B cell (primary cell): ENCODE results near the gene NFKBIA. TPM values are rescaled to one million over a fixed set of nuclear protein-coding genes. Genes with fewer than 3 reads are reported as not detected.

Experiments used
- ATAC-seq: fragments of 200-7000 bp; cut with Tn5 transposase; one replicate; pipeline ENCODE4 v1.10.0; 2021; ENCODE audit warnings: low read depth, mild to moderate bottlenecking, moderate number of reproducible peaks, moderate library complexity
- CTCF ChIA-PET: fragments of 350-600 bp; sonication (Branson Sonifier 250); formaldehyde crosslinking; loops from one replicate; lab custom pipeline; 2021; ENCODE audit warnings: antibody characterized with exemption, inconsistent platforms; lab: Charles Lee
- POLR2A ChIA-PET: fragments of 350-600 bp; sonication (Branson Sonifier 250); formaldehyde crosslinking; loops from one replicate; lab custom pipeline; 2021; ENCODE audit warnings: antibody characterized with exemption; lab: Charles Lee
- DNase-seq: peaks from one replicate; pipeline ENCODE4 v3.0.0; 2013
- H2AFZ ChIP-seq: 2 replicates; pipeline ENCODE4 v1.6.1; 2012; ENCODE audit warnings: mild to moderate bottlenecking, low read depth, low read length; ENCODE audit not compliant: insufficient read depth, poor library complexity, severe bottlenecking
- H3K27ac ChIP-seq, 2 donors: 1 replicate in 1 of 2; 2 replicates in 1 of 2; pipeline ENCODE4 v1.5.1; 2012 to 2013; ENCODE audit warnings: low read length in 2 of 2, mild to moderate bottlenecking in 2 of 2, moderate library complexity in 1 of 2
- H3K27me3 ChIP-seq, 4 experiments: fragments of 200-600 bp in 1 of 4; sonication (generic) in 1 of 4; replicated peaks in 1 of 4; 1 replicate in 2 of 4; 2 replicates in 2 of 4; pipeline versions ENCODE4 v1.6.1 to v1.7.0; 2013 to 2016; ENCODE audit warnings: low read length in 3 of 4, mild to moderate bottlenecking in 2 of 4, mixed read lengths in 1 of 4, moderate library complexity in 1 of 4; ENCODE audit not compliant: insufficient read depth in 4 of 4, control insufficient read depth in 3 of 4; ENCODE audit errors: control extremely low read depth in 1 of 4
- H3K36me3 ChIP-seq, 2 experiments: replicated peaks in 1 of 2; 1 replicate in 1 of 2; 2 replicates in 1 of 2; pipeline versions ENCODE4 v1.6.1 to v1.7.1; 2013; ENCODE audit warnings: low read length in 1 of 2; ENCODE audit not compliant: insufficient read depth in 2 of 2, control insufficient read depth in 1 of 2; ENCODE audit errors: control extremely low read depth in 1 of 2, extremely low read depth in 1 of 2
- H3K4me1 ChIP-seq, 2 donors: fragments of 200-600 bp in 1 of 2; sonication (generic) in 1 of 2; 1 replicate in 1 of 2; 2 replicates in 1 of 2; pipeline versions ENCODE4 v1.5.1 to v1.6.1; 2013 to 2017; ENCODE audit warnings: low read length in 2 of 2; ENCODE audit not compliant: control insufficient read depth in 2 of 2, insufficient read depth in 2 of 2
- H3K4me2 ChIP-seq: replicated peaks from 2 replicates; pipeline ENCODE3; 2012; ENCODE audit warnings: mild to moderate bottlenecking, low read depth, low read length; ENCODE audit not compliant: poor library complexity, severe bottlenecking
- H3K4me3 ChIP-seq, 5 experiments: fragments of 200-600 bp in 1 of 5; sonication (generic) in 1 of 5; 1 replicate in 3 of 5; 2 replicates in 2 of 5; pipeline versions ENCODE4 v1.5.1 to v1.7.0; 2011 to 2016; ENCODE audit warnings: low read length in 4 of 5, mild to moderate bottlenecking in 4 of 5, low read depth in 2 of 5, control low read depth in 1 of 5, moderate library complexity in 1 of 5; ENCODE audit not compliant: insufficient read depth in 1 of 5; ENCODE audit errors: control extremely low read depth in 1 of 5, extremely low read depth in 1 of 5
- H3K79me2 ChIP-seq: fragments of 200-600 bp; sonication (generic); one replicate; pipeline ENCODE4 v1.6.0; 2016; ENCODE audit warnings: low read length; ENCODE audit not compliant: control insufficient read depth, insufficient read depth
- H3K9ac ChIP-seq: fragments of 200-600 bp; sonication (generic); 2 replicates; pipeline ENCODE4 v1.6.1; 2017; ENCODE audit warnings: mild to moderate bottlenecking, low read length, moderate library complexity
- H3K9me3 ChIP-seq, 3 donors: one replicate each; pipeline versions ENCODE4 v1.6.1 to v1.7.1; 2013; ENCODE audit warnings: low read length in 2 of 3; ENCODE audit not compliant: control insufficient read depth in 2 of 3, insufficient read depth in 1 of 3; ENCODE audit errors: control extremely low read depth in 1 of 3
- H4K20me1 ChIP-seq: 2 replicates; pipeline ENCODE4 v1.6.0; 2012; ENCODE audit warnings: mild to moderate bottlenecking, low read length; ENCODE audit not compliant: insufficient read depth, control insufficient read depth, poor library complexity, severe bottlenecking
- H3K27ac Mint-ChIP-seq: one replicate; pipeline ENCODE4 v1.8.0; 2021; ENCODE audit warnings: mixed read lengths
- H3K27me3 Mint-ChIP-seq: one replicate; pipeline ENCODE4 v1.8.0; 2021; ENCODE audit warnings: mixed read lengths
- H3K4me1 Mint-ChIP-seq: one replicate; pipeline ENCODE4 v1.8.0; 2021; ENCODE audit warnings: mixed read lengths
- H3K4me3 Mint-ChIP-seq: one replicate; pipeline ENCODE4 v1.8.0; 2021; ENCODE audit warnings: mixed read lengths
- H3K9me3 Mint-ChIP-seq: one replicate; pipeline ENCODE4 v1.8.0; 2022; ENCODE audit warnings: mixed read lengths; ENCODE audit not compliant: insufficient read depth
- EZH2 ChIP-seq: IDR thresholded peaks from 2 replicates; pipeline ENCODE4 v1.6.1; 2012; ENCODE audit warnings: borderline replicate concordance, low read depth, mild to moderate bottlenecking, moderate library complexity, low read length; ENCODE audit not compliant: insufficient read depth, poor library complexity, severe bottlenecking
- WGBS: methylation state at CpG from one replicate; pipeline ENCODE4 v1.1.5; 2013; ENCODE audit warnings: missing lambda C conversion rate; ENCODE audit not compliant: insufficient coverage; 5-methylcytosine and 5-hydroxymethylcytosine counted together
- intact Hi-C: fragments of 100-400 bp; cut with micrococcal nuclease; formaldehyde crosslinking; loops from one replicate; pipeline ENCODE4 v1.10.0; 2022
- polyA plus RNA-seq: library from polyadenylated mRNA; depleted of rRNA; stranded (reverse); fragments of >200 nt; gene quantifications from 2 replicates; pipeline ENCODE4 v1.2.3, GENCODE V29; 2012
- total RNA-seq, 2 donors: library from RNA; stranded (reverse); fragments of 120-200 nt in 1 of 2; gene quantifications; 1 replicate in 1 of 2; 2 replicates in 1 of 2; pipeline versions ENCODE4 v1.2.3 to v1.2.4, GENCODE V29; 2013 to 2022
- TF ChIP-seq, protein P1 (sequence below): fragments of 200-600 bp; IDR thresholded peaks from one replicate; pipeline ENCODE4 v1.8.0; 2022; ENCODE audit warnings: antibody characterized with exemption, mild to moderate bottlenecking

NFKBIA gene
- total and polyA plus RNA-seq, 2 donors (not counting 1 experiment from before 2014, with no cell fraction given), result 308 to 3,195 TPM

DNA sequence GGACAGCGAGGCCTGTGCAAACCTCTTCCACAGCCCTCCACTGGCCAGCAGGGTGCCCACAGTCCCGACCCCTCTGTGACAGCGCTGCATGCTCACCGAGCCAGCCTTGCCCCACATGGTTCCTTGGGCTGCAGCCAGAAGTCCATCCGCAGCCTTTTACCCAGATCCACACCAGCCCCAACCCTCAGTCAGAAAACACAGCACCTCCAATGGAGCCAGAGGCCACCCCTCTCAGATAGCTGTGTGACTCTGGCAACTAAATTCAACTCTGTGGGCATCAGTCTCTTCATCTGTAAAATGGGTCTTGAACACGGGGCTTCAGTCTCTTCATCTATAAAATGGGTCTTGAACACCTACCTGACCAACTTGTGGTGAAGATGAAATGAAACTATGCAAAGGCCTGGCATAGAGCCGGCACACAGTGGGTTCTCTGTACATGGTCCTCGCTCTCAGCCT, 38.0 kb downstream of the NFKBIA start:
- no peaks in the 10 kb centered on the region for H3K27me3 ChIP-seq
- peak overlapping the region; percentile 78 for H2AFZ ChIP-seq
- H4K20me1 ChIP-seq, result no peaks in the 10 kb centered on the region
- no peak for TF ChIP-seq EZH2
- TF ChIP-seq, protein P1, sequence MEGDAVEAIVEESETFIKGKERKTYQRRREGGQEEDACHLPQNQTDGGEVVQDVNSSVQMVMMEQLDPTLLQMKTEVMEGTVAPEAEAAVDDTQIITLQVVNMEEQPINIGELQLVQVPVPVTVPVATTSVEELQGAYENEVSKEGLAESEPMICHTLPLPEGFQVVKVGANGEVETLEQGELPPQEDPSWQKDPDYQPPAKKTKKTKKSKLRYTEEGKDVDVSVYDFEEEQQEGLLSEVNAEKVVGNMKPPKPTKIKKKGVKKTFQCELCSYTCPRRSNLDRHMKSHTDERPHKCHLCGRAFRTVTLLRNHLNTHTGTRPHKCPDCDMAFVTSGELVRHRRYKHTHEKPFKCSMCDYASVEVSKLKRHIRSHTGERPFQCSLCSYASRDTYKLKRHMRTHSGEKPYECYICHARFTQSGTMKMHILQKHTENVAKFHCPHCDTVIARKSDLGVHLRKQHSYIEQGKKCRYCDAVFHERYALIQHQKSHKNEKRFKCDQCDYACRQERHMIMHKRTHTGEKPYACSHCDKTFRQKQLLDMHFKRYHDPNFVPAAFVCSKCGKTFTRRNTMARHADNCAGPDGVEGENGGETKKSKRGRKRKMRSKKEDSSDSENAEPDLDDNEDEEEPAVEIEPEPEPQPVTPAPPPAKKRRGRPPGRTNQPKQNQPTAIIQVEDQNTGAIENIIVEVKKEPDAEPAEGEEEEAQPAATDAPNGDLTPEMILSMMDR, result no peak
- ChIA-PET POLR2A (interaction anchor here (1.1 to 2.5 kb wide), 2 partner anchors 37 to 38 kb away, joined by 5 to 12 read pairs; partner anchors contain the start of gene NFKBIA), CTCF (interaction anchor here (1.0 to 1.8 kb wide), 2 partner anchors 37 to 50 kb away, joined by 3 to 4 read pairs; no protein-coding TSS in a partner anchor)
- DNase-seq (no peak), ATAC-seq (no peak)
- no peaks in the 10 kb centered on the region for H3K79me2 ChIP-seq
- H3K4me3 ChIP-seq, result no peak overlapping the region
- WGBS, result 96% methylated on average over 7 of the region's 8 CpGs
- Mint-ChIP-seq H3K27me3 (no peaks in the 10 kb centered on the region), H3K27ac (peak overlapping the region; percentile 50), H3K4me1 (peaks cover 29% of the 10 kb centered on the region), H3K4me3 (no peak overlapping the region), H3K9me3 (peaks cover 4% of the 10 kb centered on the region)
- intact Hi-C loops, result loop anchor here (5.0 kb wide), 1 partner anchor 36 kb away; the partner anchor contains the start of gene NFKBIA
- H3K36me3 ChIP-seq, result no peaks in the 10 kb centered on the region
- H3K9ac ChIP-seq, result no peak overlapping the region
- peak overlapping the region; percentile 64 for H3K4me2 ChIP-seq
- peaks cover 0 to 3% (median 0%) of the 10 kb centered on the region in 3 donors for H3K9me3 ChIP-seq
- peaks cover 26% of the 10 kb centered on the region in 2 donors for H3K4me1 ChIP-seq
- no peak overlapping the region for H3K27ac ChIP-seq

DNA sequence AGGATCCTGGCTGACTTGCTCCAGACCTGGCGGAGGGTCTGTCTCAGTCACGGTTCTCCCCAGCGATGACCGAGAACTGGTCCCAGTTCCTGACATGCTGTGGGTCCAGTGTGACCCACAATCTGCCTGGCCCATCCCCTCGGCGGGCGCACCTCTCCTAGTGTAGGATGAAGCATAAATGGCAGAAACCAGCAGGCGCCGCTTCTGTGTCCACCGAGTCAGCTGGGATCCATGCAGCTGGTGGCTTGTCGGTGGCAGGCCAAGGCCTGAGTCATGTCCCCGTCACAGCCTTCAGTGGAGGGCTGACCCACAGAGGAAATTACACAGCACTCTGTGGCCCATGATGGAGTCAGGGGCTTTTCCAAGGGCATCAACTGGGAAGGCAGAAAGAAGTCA, 38.5 kb downstream of the NFKBIA start:
- CTCF ChIA-PET, result interaction anchor here (1.0 kb wide), 1 partner anchor 50 kb away, joined by 3 read pairs; no protein-coding TSS in a partner anchor
- 79% methylated on average over 11 of the region's 12 CpGs for WGBS
- H3K9ac ChIP-seq, result no peak overlapping the region
- Mint-ChIP-seq H3K4me3 (no peak overlapping the region), H3K4me1 (peaks cover 29% of the 10 kb centered on the region), H3K27ac (no peak overlapping the region), H3K9me3 (peaks cover 2% of the 10 kb centered on the region), H3K27me3 (no peaks in the 10 kb centered on the region)
- H3K27me3 ChIP-seq, result no peaks in the 10 kb centered on the region
- no peak overlapping the region for H3K4me3 ChIP-seq
- no peaks in the 10 kb centered on the region for H3K36me3 ChIP-seq
- no peaks in the 10 kb centered on the region for H3K9me3 ChIP-seq
- H3K4me2 ChIP-seq, result no peak overlapping the region
- DNase-seq, result no peak
- no peak overlapping the region for H3K27ac ChIP-seq
- H3K79me2 ChIP-seq, result no peaks in the 10 kb centered on the region
- peaks cover 26% of the 10 kb centered on the region in 2 donors for H3K4me1 ChIP-seq
- ATAC-seq, result no peak
- no peak overlapping the region for H2AFZ ChIP-seq
- intact Hi-C loops, result loop anchor here (5.0 kb wide), 1 partner anchor 36 kb away; the partner anchor contains the start of gene NFKBIA
- POLR2A ChIA-PET, result interaction anchor here (1.1 kb wide), 1 partner anchor 39 kb away, joined by 5 read pairs; the partner anchor contains the start of gene NFKBIA
- TF ChIP-seq, protein P1, result no peak
- no peak for TF ChIP-seq EZH2
- H4K20me1 ChIP-seq, result no peaks in the 10 kb centered on the region
